Mucosa of descending colon (tissue), 3 donors: ENCODE data around the gene TTLL7. TPM values are rescaled to one million over a fixed set of nuclear protein-coding genes. Genes with fewer than 3 reads are reported as not detected.

Experiments used
- ATAC-seq: fragments of 200-7000 bp; cut with Tn5 transposase; one replicate; pipeline ENCODE4 v1.9.1; 2020; ENCODE audit warnings: mild to moderate bottlenecking, moderate library complexity
- DNase-seq, 3 donors: peaks; one replicate each; pipeline ENCODE4 v3.0.0-alpha.2; 2020
- H3K36me3 ChIP-seq: fragments of 200-600 bp; one replicate; pipeline ENCODE4 v1.8.0; 2021; ENCODE audit warnings: low read depth, mild to moderate bottlenecking
- H3K4me1 ChIP-seq: fragments of 200-600 bp; one replicate; pipeline ENCODE4 v1.8.0; 2021; ENCODE audit warnings: low read depth, mild to moderate bottlenecking
- H3K4me3 ChIP-seq: fragments of 200-600 bp; one replicate; pipeline ENCODE4 v1.8.0; 2021; ENCODE audit warnings: mild to moderate bottlenecking
- H3K9me3 ChIP-seq: fragments of 200-600 bp; one replicate; pipeline ENCODE4 v1.8.0; 2021; ENCODE audit warnings: mild to moderate bottlenecking
- CTCF ChIP-seq: fragments of 200-600 bp; IDR thresholded peaks from one replicate; pipeline ENCODE4 v1.8.0; 2022; ENCODE audit warnings: antibody characterized with exemption, mild to moderate bottlenecking
- intact Hi-C, 2 donors: fragments of 100-400 bp; cut with DNase I in 1 of 2; cut with micrococcal nuclease in 1 of 2; formaldehyde crosslinking; loops; one replicate each; pipeline versions ENCODE4 v1.11.0 to v1.11.1; 2022; cut with DNase I, micrococcal nuclease
- total RNA-seq, 3 donors: library from RNA; stranded (reverse); fragmentation: NEBNext Ultra II Directional in 2 of 3; extraction: Animal tissue kit (Norgen Biotek cat#: 25700) in 2 of 3; gene quantifications; one replicate each; pipeline versions ENCODE4 v1.2.1 to v1.2.4, GENCODE V29; 2021 to 2023
- donor health status: DM: no; HTN: no; CAD: no; lungs with moderate emphysema.
- donor health status: DM: no; HTN: no; CAD: no.
- donor health status: DM: no; HTN: yes; CAD: no.

Gene TTLL7
- total RNA-seq, 3 donors from 2014 or later: 3.3 to 21.0 (median 3.8) TPM

- DNase-seq (no peak), ATAC-seq (no peak)
- no peaks in the 10 kb centered on the region for H3K9me3 ChIP-seq
- no peak overlapping the region for H3K4me3 ChIP-seq
- no peaks in the 10 kb centered on the region for H3K36me3 ChIP-seq
- H3K4me1 ChIP-seq: no peaks in the 10 kb centered on the region
- TF ChIP-seq CTCF: no peak
- intact Hi-C loops: no loop called here
Observed at GRCh38 chr1:83829106-83829505, 169.8 kb downstream of the TTLL7 start.

GRCh38 chr1:83828456-83828855, 170.5 kb downstream of the TTLL7 start:
- H3K36me3 ChIP-seq: no peaks in the 10 kb centered on the region
- H3K4me3 ChIP-seq: no peak overlapping the region
- H3K9me3 ChIP-seq: no peaks in the 10 kb centered on the region
- no peak for TF ChIP-seq CTCF
- no peak for DNase-seq
- ATAC-seq: no peak
- intact Hi-C loops: no loop called here
- H3K4me1 ChIP-seq: no peaks in the 10 kb centered on the region

DNA sequence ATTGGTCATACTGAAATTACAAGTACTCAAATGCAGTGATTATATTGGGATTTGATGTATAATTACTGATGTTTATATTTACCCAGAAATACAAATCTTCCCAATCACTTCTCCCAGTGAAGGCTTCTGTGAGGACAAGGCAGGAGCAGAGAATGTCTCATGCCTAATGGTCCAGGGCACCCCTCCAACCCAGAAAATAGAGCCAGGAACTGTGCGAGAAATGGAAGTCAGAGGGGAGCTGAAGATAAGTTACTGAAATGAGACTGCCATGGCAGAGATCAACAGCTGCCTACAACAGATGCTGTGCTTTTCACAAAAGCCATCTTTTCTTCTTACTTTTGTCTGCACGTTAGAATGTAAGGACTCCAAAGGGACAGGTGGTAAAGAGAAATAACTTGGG, 171.2 kb downstream of the TTLL7 start:
- Histone ChIP-seq H3K4me3 (no peak overlapping the region), H3K4me1 (no peaks in the 10 kb centered on the region), H3K36me3 (no peaks in the 10 kb centered on the region), H3K9me3 (no peaks in the 10 kb centered on the region)
- no peak for ATAC-seq
- intact Hi-C loops: no loop called here
- no peak for TF ChIP-seq CTCF
- DNase-seq: no peak

DNA sequence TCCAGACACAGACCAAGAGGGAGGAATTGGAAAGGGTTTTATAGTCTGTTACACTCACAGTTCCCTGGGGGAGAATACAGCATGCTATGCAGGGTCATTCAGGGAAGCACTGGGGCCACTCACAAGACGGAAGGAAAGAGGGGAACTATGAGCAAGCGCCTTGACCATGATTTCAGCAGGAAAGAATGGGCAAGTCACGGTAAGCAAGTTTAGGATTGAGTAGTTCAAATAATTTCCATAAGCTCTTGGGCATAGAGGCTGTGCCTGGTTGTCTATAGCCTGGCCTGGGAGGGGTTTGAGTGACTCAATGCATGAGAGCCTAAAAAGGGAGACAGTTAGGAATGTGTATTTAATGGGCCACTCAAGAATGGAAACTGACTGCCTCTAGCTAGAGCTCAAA, 176.7 kb downstream of the TTLL7 start:
- Histone ChIP-seq H3K4me3 (no peak overlapping the region), H3K9me3 (no peaks in the 10 kb centered on the region), H3K36me3 (no peaks in the 10 kb centered on the region), H3K4me1 (no peaks in the 10 kb centered on the region)
- ATAC-seq: no peak
- no peak for TF ChIP-seq CTCF
- no peak for DNase-seq
- intact Hi-C loops: no loop called here

GRCh38 chr1:83819436-83819835, 179.5 kb downstream of the TTLL7 start:
- DNase-seq (no peak), ATAC-seq (no peak)
- Histone ChIP-seq H3K9me3 (no peaks in the 10 kb centered on the region), H3K4me1 (no peaks in the 10 kb centered on the region), H3K36me3 (no peaks in the 10 kb centered on the region), H3K4me3 (no peak overlapping the region)
- intact Hi-C loops: no loop called here
- TF ChIP-seq CTCF: no peak

DNA sequence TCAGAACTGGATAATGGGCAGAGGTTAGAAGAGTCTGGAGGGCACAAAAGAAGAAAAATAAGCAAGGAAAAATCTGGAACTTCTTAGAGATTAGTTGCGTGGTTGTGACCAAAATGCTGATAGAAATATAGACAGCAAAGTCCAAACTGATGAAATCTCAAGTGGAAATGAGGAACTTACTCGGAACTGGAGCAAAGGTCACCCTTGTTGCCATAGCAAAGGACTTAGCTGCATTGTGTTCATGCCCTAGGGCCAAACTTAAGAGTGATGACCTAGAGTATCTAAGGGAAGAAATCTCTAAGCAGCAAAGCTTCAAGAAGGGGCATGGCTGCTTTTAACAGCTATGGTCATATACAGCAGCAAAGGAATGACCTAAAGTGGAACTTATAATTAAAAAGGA, 180.0 kb downstream of the TTLL7 start:
- DNase-seq: peak in 1 of 3 donors; percentile 42
- no peaks in the 10 kb centered on the region for H3K4me1 ChIP-seq
- no peak overlapping the region for H3K4me3 ChIP-seq
- intact Hi-C loops: no loop called here
- peak; percentile 85 for ATAC-seq
- H3K36me3 ChIP-seq: no peaks in the 10 kb centered on the region
- no peaks in the 10 kb centered on the region for H3K9me3 ChIP-seq
- TF ChIP-seq CTCF: no peak
